Right hindlimb (tissue), 1 donor: Measurements from ENCODE around the gene HTD2.

Source experiments
- DNase-seq: peaks from one replicate; pipeline ENCODE4 v3.0.0-alpha.2; 2018

Gene HTD2

DNA sequence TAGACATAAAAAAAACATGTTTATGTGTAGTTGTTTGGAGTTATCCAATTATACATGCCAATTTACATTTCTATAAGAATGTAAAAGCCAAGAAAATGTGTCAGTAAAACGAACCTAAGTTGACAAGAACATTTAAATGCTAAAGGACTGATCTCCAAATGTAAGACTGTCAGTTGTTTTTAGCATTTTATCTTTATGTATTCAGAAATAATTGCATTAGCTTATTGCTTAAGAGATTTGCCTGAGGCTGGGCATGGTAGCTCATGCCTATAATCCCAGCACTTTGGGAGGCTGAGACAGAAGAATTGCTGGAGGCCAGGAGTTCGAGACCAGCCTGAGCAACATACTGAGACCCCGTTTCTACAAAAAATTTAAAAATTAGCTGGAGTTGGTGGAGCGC lies 53.3 kb downstream of the HTD2 start:
- no peak for DNase-seq

DNA sequence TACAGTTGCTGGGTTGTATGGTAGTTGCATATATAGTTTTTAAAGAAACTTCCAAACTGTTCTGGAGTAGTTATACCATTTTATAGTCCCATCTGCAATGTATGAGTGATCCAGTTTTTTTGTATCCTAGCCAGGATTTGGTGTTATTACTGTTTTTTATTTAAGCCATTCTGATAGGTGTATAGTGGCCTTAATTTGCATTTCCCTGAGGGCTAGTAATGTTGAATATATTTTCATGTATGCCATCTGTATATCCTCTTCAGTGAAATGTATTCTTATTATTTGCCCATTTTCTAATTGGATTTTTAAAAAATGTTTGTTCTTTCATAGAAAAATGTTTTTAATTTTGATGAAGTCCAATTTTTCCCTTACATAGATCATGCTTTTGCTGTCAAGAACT lies 55.5 kb downstream of the HTD2 start:
- DNase-seq, result no peak

DNA sequence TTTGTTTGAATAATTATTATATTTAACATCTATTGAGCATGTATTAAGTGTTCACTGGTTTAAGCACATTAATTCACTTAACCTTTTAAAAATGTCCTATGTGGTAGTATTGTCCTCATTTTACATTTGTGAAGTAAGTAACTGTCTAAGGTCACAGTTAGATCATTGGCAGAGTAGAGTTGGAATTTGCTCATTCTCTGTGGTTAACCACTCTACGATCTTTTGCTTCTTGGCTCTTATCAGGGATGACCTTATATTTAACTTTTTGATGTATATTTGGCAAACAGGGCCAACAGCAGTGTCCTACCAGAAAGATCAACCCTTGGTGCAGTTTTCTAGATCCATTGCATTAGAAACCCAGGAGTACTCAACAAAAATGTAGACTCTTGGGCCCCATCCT lies 60.4 kb downstream of the HTD2 start:
- DNase-seq, result no peak

DNA sequence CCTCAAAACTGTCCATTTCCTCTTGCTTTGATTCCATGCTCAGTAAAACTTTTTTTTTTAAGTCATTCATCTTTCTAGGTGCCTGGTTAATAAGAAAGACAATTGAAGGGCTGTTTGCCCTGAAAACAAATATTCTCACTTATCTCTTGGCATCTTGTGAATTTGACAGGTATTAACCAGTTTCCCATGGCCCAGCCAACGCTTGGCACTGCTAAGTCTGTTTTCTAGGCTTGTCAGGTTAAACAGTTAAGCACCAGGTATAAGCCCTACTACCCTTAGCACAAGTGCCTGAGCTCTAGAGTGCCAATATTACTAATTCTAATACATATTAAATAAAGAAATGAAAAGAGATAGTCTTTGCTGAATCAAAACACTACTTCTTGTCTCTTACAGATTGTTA lies 62.7 kb downstream of the HTD2 start:
- DNase-seq, result no peak
